HepG2 (cell line): ENCODE results near the gene TBC1D16. TPM values are rescaled to one million over a fixed set of nuclear protein-coding genes. Genes with fewer than 3 reads are reported as not detected.

ENCODE experiments used
- CEBPG ChIP-seq: IDR thresholded peaks from 2 replicates; pipeline ENCODE4 v1.6.1; 2016
- CHD4 ChIP-seq: fragments of 200-600 bp; sonication (generic); IDR thresholded peaks from 2 replicates; pipeline ENCODE4 v1.7.0; 2017; ENCODE audit warnings: mild to moderate bottlenecking, low read length, borderline replicate concordance
- KDM5A ChIP-seq: fragments of 200-600 bp; sonication (generic); IDR thresholded peaks from 2 replicates; pipeline ENCODE4 v1.7.0; 2018; ENCODE audit warnings: antibody characterized with exemption, mild to moderate bottlenecking, low read length, borderline replicate concordance
- KLF12 ChIP-seq: sonication (generic); formaldehyde crosslinking; IDR thresholded peaks from 2 replicates; pipeline ENCODE4 v1.4.0; 2020; ENCODE audit warnings: missing genetic modification reagents, borderline replicate concordance
- KLF16 ChIP-seq, 2 experiments: sonication (generic) in 1 of 2; formaldehyde crosslinking in 1 of 2; IDR thresholded peaks; 2 replicates each; pipeline versions ENCODE4 v1.6.1 to v1.8.0; 2016 to 2023; ENCODE audit warnings: missing genetic modification reagents in 2 of 2, missing compliant biosample characterization in 1 of 2
- KMT2B ChIP-seq: IDR thresholded peaks from 2 replicates; pipeline ENCODE4 v1.6.1; 2016; ENCODE audit warnings: missing genetic modification reagents, missing compliant biosample characterization
- MEIS2 ChIP-seq: sonication (generic); formaldehyde crosslinking; IDR thresholded peaks from 2 replicates; pipeline ENCODE4 v1.9.0; 2021; ENCODE audit warnings: mild to moderate bottlenecking, missing genetic modification reagents
- MNT ChIP-seq: fragments of 450-650 bp; IDR thresholded peaks from 2 replicates; pipeline ENCODE4 v1.6.1; 2016
- PATZ1 ChIP-seq: sonication (generic); formaldehyde crosslinking; IDR thresholded peaks from 2 replicates; pipeline ENCODE4 v1.4.0; 2020; ENCODE audit warnings: missing genetic modification reagents
- RBFOX2 ChIP-seq: fragments of 200-400 bp; formaldehyde crosslinking; IDR thresholded peaks from 2 replicates; pipeline ENCODE4 v1.6.1; 2017; ENCODE audit warnings: low read depth, mild to moderate bottlenecking, low read length
- SNAPC2 ChIP-seq: sonication (generic); formaldehyde crosslinking; IDR thresholded peaks from 2 replicates; pipeline ENCODE4 v1.8.1; 2022; ENCODE audit warnings: mild to moderate bottlenecking, missing genetic modification reagents
- SRSF4 ChIP-seq: fragments of 200-400 bp; formaldehyde crosslinking; IDR thresholded peaks from one replicate; pipeline ENCODE4 v1.6.1; 2018; ENCODE audit warnings: mild to moderate bottlenecking, low read depth, low read length, moderate library complexity; ENCODE audit not compliant: poor library complexity, severe bottlenecking
- TBX3 ChIP-seq: fragments of 450-650 bp; IDR thresholded peaks from 2 replicates; pipeline ENCODE4 v1.6.1; 2017; ENCODE audit warnings: antibody characterized with exemption, mild to moderate bottlenecking, inconsistent platforms, borderline replicate concordance
- TCF7L2 ChIP-seq: IDR thresholded peaks from 2 replicates; pipeline ENCODE4 v1.6.1; 2011; ENCODE audit warnings: mild to moderate bottlenecking, low read depth, low read length, moderate library complexity
- ZMYM3 ChIP-seq: sonication (generic); formaldehyde crosslinking; IDR thresholded peaks from 2 replicates; pipeline ENCODE4 v1.5.1; 2020; ENCODE audit warnings: mild to moderate bottlenecking, missing genetic modification reagents
- ZNF24 ChIP-seq: fragments of 450-650 bp; IDR thresholded peaks from 2 replicates; pipeline ENCODE4 v1.6.1; 2017; ENCODE audit warnings: antibody characterized with exemption, mild to moderate bottlenecking
- ZNF317 ChIP-seq: sonication (generic); formaldehyde crosslinking; IDR thresholded peaks from 2 replicates; pipeline ENCODE4 v1.5.0; 2020; ENCODE audit warnings: mild to moderate bottlenecking, missing genetic modification reagents
- ZNF557 ChIP-seq: sonication (generic); formaldehyde crosslinking; IDR thresholded peaks from 2 replicates; pipeline ENCODE4 v1.4.0; 2020; ENCODE audit warnings: missing genetic modification reagents
- ZSCAN31 ChIP-seq: sonication (generic); formaldehyde crosslinking; IDR thresholded peaks from 2 replicates; pipeline ENCODE4 v1.5.0; 2020; ENCODE audit warnings: low read depth, mild to moderate bottlenecking, missing genetic modification reagents
- polyA plus RNA-seq, 8 experiments: library from polyadenylated mRNA; depleted of rRNA in 3 of 8; stranded (reverse) in 7 of 8; unstranded in 1 of 8; fragments of >200 nt; fragmentation: Illumina TruSeq in 4 of 8; extraction: Trizol in 4 of 8; gene quantifications; 2 replicates each; pipeline versions ENCODE4 v1.2.1 to v1.2.3, GENCODE V29; 2011 to 2016; ENCODE audit warnings: low read depth in 4 of 8, missing spikeins in 1 of 8, mixed read lengths in 1 of 8; ENCODE audit not compliant: insufficient read depth in 1 of 8
- total RNA-seq, 5 experiments: library from RNA; depleted of rRNA; stranded (reverse); fragments of >200 nt; fragmentation: Illumina TruSeq; extraction: Trizol; gene quantifications; 2 replicates each; pipeline ENCODE4 v1.2.3, GENCODE V29; 2016; ENCODE audit warnings: low read depth in 1 of 5
- TF ChIP-seq, protein P1 (sequence below): sonication (generic); formaldehyde crosslinking; IDR thresholded peaks from 2 replicates; pipeline ENCODE4 v1.8.0; 2022; ENCODE audit warnings: mild to moderate bottlenecking, missing genetic modification reagents, moderate library complexity
- TF ChIP-seq, protein P2 (sequence below): IDR thresholded peaks from 2 replicates; pipeline ENCODE4 v1.6.1; 2012; ENCODE audit warnings: low read length, improper control_type of control experiment

The TBC1D16 gene
- total and polyA plus RNA-seq, 2 of the 13 experiments (the other 11 are each of a cell fraction or from before 2014, with no cell fraction given): 14.9 to 24.9 TPM

DNA sequence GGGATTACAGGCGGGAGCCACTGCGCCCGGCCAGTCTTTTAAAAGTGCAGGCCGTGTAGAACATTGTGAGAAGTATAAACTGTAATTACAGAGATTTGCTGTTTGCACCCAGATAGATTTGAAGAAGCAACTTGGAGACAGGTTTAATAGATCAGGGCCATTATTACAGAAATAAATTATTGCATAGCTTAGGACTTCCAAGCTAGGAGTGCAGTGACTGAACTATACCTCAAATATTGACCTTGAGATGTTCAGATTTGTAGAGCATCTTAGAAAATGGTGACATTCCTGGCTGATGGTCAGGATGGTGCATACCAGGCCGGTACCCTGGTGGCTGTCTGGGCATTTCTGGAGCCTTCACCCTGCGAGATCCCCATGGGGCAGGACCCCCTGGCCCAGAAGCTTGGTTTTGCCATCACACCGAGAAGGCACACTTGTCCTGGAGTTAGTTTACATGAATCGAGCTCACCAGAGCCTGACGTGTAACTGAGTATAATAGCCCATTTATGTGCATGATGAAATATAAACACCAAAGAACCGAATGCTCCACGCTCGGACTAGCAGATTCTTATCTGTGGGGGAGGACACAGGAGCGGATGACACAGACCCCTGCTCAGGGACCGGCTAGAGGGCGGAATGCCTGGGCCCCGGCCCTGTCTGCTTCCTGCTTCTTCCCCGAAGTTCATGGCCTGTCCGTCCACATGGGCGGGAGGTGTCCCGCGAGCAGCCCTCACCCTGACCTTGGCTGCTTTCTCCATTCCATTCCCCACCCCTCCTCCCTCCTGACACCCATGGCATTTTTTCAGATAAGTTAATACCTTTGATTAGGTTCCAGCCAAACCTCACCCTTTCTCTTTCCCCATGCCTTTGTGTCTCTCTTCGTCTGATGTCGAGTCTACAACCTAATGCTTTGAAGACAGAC lies 32.9 kb upstream of the TBC1D16 start (continued):
- TF ChIP-seq ZMYM3 (CRISPR knock-in tag) (peak; percentile 39; the same call in 1 of the 2 replicates), RBFOX2 (0 out of 2 replicates have a peak, but pooled peaks have one; percentile 23), SNAPC2 (CRISPR knock-in tag) (no peak), ZNF557 (CRISPR knock-in tag) (no peak), SRSF4 (no peak), KDM5A (no peak), CEBPG (peak; percentile 75), MNT (no peak), KLF16 (CRISPR knock-in tag; IDR thresholded peaks at IDR 0.05) (0 out of 4 replicates have a peak, but pooled peaks of 1 of the 2 experiments have one; percentile 29), TBX3 (peak; percentile 25; the same call in 1 of the 2 replicates), ZNF24 (no peak), CHD4 (no peak), PATZ1 (peak; percentile 90), ZNF317 (CRISPR knock-in tag) (peak; percentile 51; the same call in 1 of the 2 replicates), KMT2B (CRISPR knock-in tag) (no peak), ZSCAN31 (CRISPR knock-in tag) (no peak), MEIS2 (CRISPR knock-in tag) (no peak), KLF12 (CRISPR knock-in tag) (no peak), TCF7L2 (no peak)
- TF ChIP-seq, protein P1, sequence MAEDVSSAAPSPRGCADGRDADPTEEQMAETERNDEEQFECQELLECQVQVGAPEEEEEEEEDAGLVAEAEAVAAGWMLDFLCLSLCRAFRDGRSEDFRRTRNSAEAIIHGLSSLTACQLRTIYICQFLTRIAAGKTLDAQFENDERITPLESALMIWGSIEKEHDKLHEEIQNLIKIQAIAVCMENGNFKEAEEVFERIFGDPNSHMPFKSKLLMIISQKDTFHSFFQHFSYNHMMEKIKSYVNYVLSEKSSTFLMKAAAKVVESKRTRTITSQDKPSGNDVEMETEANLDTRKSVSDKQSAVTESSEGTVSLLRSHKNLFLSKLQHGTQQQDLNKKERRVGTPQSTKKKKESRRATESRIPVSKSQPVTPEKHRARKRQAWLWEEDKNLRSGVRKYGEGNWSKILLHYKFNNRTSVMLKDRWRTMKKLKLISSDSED (CRISPR knock-in tag): no peak
- TF ChIP-seq, protein P2, sequence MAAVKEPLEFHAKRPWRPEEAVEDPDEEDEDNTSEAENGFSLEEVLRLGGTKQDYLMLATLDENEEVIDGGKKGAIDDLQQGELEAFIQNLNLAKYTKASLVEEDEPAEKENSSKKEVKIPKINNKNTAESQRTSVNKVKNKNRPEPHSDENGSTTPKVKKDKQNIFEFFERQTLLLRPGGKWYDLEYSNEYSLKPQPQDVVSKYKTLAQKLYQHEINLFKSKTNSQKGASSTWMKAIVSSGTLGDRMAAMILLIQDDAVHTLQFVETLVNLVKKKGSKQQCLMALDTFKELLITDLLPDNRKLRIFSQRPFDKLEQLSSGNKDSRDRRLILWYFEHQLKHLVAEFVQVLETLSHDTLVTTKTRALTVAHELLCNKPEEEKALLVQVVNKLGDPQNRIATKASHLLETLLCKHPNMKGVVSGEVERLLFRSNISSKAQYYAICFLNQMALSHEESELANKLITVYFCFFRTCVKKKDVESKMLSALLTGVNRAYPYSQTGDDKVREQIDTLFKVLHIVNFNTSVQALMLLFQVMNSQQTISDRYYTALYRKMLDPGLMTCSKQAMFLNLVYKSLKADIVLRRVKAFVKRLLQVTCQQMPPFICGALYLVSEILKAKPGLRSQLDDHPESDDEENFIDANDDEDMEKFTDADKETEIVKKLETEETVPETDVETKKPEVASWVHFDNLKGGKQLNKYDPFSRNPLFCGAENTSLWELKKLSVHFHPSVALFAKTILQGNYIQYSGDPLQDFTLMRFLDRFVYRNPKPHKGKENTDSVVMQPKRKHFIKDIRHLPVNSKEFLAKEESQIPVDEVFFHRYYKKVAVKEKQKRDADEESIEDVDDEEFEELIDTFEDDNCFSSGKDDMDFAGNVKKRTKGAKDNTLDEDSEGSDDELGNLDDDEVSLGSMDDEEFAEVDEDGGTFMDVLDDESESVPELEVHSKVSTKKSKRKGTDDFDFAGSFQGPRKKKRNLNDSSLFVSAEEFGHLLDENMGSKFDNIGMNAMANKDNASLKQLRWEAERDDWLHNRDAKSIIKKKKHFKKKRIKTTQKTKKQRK: no peak
